ENCODE measurements around the gene MAP2K5. TPM values are rescaled to one million over a fixed set of nuclear protein-coding genes. Genes with fewer than 3 reads are reported as not detected.

Gene MAP2K5
- total and polyA plus RNA-seq, 7 donors: 9.8 to 24.0 (median 16.5) TPM

GRCh38 chr15:67524235-67524634 is 18.3 kb upstream of the MAP2K5 start:
- H3K4me1 ChIP-seq: peaks cover 53% of the 10 kb centered on the region
- peaks cover 2 to 17% of the 10 kb centered on the region in 2 donors for H3K36me3 ChIP-seq (ENCODE audit: insufficient read depth in 1 of 2, low read depth in 1 of 2)
- intact Hi-C loops (cut with DNase I): loop anchor here in 1 of 2 donors (5.0 kb wide), 2 partner anchors 313 to 528 kb away; partner anchors contain the start of gene PIAS1
- TF ChIP-seq, protein P1, sequence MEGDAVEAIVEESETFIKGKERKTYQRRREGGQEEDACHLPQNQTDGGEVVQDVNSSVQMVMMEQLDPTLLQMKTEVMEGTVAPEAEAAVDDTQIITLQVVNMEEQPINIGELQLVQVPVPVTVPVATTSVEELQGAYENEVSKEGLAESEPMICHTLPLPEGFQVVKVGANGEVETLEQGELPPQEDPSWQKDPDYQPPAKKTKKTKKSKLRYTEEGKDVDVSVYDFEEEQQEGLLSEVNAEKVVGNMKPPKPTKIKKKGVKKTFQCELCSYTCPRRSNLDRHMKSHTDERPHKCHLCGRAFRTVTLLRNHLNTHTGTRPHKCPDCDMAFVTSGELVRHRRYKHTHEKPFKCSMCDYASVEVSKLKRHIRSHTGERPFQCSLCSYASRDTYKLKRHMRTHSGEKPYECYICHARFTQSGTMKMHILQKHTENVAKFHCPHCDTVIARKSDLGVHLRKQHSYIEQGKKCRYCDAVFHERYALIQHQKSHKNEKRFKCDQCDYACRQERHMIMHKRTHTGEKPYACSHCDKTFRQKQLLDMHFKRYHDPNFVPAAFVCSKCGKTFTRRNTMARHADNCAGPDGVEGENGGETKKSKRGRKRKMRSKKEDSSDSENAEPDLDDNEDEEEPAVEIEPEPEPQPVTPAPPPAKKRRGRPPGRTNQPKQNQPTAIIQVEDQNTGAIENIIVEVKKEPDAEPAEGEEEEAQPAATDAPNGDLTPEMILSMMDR (IDR thresholded peaks at IDR 0.05): no peak
- ATAC-seq (no peak), DNase-seq (no peak)
- peak overlapping the region; percentile 93 for H3K4me3 ChIP-seq
- peak overlapping the region; percentile 99 for H3K27ac ChIP-seq
- H3K27me3 ChIP-seq (ENCODE audit: insufficient read depth in 3 of 3, low read length in 2 of 3): no peaks in the 10 kb centered on the region
- no peaks in the 10 kb centered on the region for H3K9me3 ChIP-seq

- H3K36me3 ChIP-seq (ENCODE audit: insufficient read depth in 1 of 2, low read depth in 1 of 2): peaks cover 3 to 26% of the 10 kb centered on the region in 2 donors
- no peak for DNase-seq
- peak in 1 of 4 donors; percentile 57 for ATAC-seq
- 59 to 77% (median 62%) methylated on average over 3 of the region's 3 CpGs for WGBS, 3 donors
- TF ChIP-seq, protein P1 (IDR thresholded peaks at IDR 0.05): no peak
- H3K9me3 ChIP-seq: no peaks in the 10 kb centered on the region
- peaks cover 42% of the 10 kb centered on the region for H3K4me1 ChIP-seq
- H3K4me3 ChIP-seq: no peak overlapping the region
- intact Hi-C loops (cut with DNase I): no loop called here
- H3K27me3 ChIP-seq (ENCODE audit: insufficient read depth in 3 of 3, low read length in 2 of 3): no peaks in the 10 kb centered on the region
- H3K27ac ChIP-seq: peak overlapping the region; percentile 51
Observed at GRCh38 chr15:67528513-67528912, 14.0 kb upstream of the MAP2K5 start.

DNA sequence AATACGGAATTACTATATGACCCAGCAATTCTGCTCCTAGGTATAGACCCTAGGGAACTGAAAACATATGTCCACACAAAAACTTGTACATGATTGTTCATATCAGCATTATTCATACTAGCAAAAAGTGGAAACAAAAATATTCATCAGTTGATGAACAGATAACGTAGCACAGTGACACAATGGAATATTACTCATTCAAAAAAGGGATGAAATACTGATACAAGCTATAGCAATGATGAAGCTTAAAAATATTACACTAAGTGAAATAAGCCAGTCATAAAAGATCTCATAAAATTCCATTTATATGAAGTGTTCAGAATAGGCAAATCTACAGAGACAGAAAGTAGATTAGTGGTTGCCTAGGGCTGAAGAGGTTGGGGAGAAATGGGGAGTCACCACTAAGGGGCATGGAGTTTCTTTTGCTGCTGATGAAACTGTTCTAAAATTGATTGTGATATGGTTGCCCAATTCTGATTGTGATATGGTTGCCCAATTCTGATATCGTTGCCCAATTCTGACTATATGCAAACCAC is 11.1 kb upstream of the MAP2K5 start:
- DNase-seq: no peak
- H3K27me3 ChIP-seq (ENCODE audit: insufficient read depth in 3 of 3, low read length in 2 of 3): no peaks in the 10 kb centered on the region
- H3K27ac ChIP-seq: no peak overlapping the region
- H3K36me3 ChIP-seq (ENCODE audit: insufficient read depth in 1 of 2, low read depth in 1 of 2): peaks cover 3 to 19% of the 10 kb centered on the region in 2 donors
- TF ChIP-seq, protein P1 (IDR thresholded peaks at IDR 0.05): no peak
- intact Hi-C loops (cut with DNase I): no loop called here
- H3K4me1 ChIP-seq: peaks cover 30% of the 10 kb centered on the region
- ATAC-seq: no peak
- H3K9me3 ChIP-seq: no peaks in the 10 kb centered on the region
- no peak overlapping the region for H3K4me3 ChIP-seq
- 69 to 76% (median 72%) methylated on average over 3 of the region's 3 CpGs for WGBS, 3 donors

- Histone ChIP-seq H3K27me3 (ENCODE audit: insufficient read depth in 3 of 3, low read length in 2 of 3) (no peaks in the 10 kb centered on the region), H3K4me3 (no peak overlapping the region), H3K27ac (no peak overlapping the region), H3K4me1 (peaks cover 6% of the 10 kb centered on the region), H3K9me3 (no peaks in the 10 kb centered on the region), H3K36me3 (ENCODE audit: insufficient read depth in 1 of 2, low read depth in 1 of 2) (peaks cover 3 to 9% of the 10 kb centered on the region in 2 donors)
- ATAC-seq (peak in 3 of 4 donors; percentile 63 to 90 (median 73)), DNase-seq (no peak)
- WGBS, 3 donors: 28 to 42% (median 32%) methylated on average over 1 of the region's 1 CpG
- TF ChIP-seq, protein P1 (IDR thresholded peaks at IDR 0.05): no peak
- intact Hi-C loops (cut with DNase I): no loop called here
Observed at GRCh38 chr15:67533873-67534272, 8.6 kb upstream of the MAP2K5 start.

DNA sequence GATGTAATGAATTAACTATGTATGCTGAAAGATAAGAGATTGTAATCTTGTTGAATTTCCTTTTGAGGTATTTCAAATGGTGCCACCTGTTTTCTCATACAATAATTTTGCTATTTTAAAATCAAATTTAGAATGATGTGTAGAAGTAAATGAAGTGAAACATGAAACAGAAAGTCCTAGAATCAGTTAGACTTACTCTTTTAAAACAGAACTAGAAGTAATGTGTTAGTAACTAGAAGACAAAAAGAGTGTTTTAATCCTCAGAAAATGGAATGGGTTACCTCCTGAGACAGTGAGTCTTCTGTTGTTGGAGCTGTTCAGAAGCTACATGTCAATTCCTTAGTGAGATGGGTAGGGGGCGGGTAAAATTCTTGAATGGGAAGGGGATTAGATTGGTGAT is 8.1 kb upstream of the MAP2K5 start:
- no peaks in the 10 kb centered on the region for H3K27me3 ChIP-seq (ENCODE audit: insufficient read depth in 3 of 3, low read length in 2 of 3)
- H3K4me1 ChIP-seq: peaks cover 5% of the 10 kb centered on the region
- H3K9me3 ChIP-seq: no peaks in the 10 kb centered on the region
- no peak for ATAC-seq
- intact Hi-C loops (cut with DNase I): no loop called here
- no peak overlapping the region for H3K27ac ChIP-seq
- H3K4me3 ChIP-seq: no peak overlapping the region
- DNase-seq: no peak
- WGBS, 3 donors: 89 to 100% (median 93%) methylated on average over 1 of the region's 1 CpG
- H3K36me3 ChIP-seq (ENCODE audit: insufficient read depth in 1 of 2, low read depth in 1 of 2): peaks cover 0 to 9% of the 10 kb centered on the region in 2 donors
- TF ChIP-seq, protein P1 (IDR thresholded peaks at IDR 0.05): no peak

All from psoas muscle (tissue), 8 donors.